HL-60 (cell line): ENCODE data around the gene FAM32A.
A peak's percentile ranks its signal among the peaks of the same experiment; 100 is the strongest.

ENCODE experiments used
- DNase-seq, 2 experiments: peaks; one replicate each; pipeline ENCODE4 v3.0.0-alpha.2; 2010 to 2020; ENCODE audit warnings: low read depth in 1 of 2, low spot score in 1 of 2
- H3K27ac ChIP-seq: fragments of 250-450 bp; sonication (Bioruptor Pico); replicated peaks from 2 replicates; pipeline ENCODE4 v1.5.1; 2020; ENCODE audit warnings: mild to moderate bottlenecking, moderate library complexity
- H3K27me3 ChIP-seq: fragments of 250-450 bp; sonication (Bioruptor Pico); 2 replicates; pipeline ENCODE4 v1.5.1; 2021; ENCODE audit warnings: mild to moderate bottlenecking, moderate library complexity; ENCODE audit not compliant: insufficient read depth, poor library complexity, severe bottlenecking
- H3K4me3 ChIP-seq: replicated peaks from 2 replicates; pipeline ENCODE4 v1.5.1; 2011; ENCODE audit warnings: mild to moderate bottlenecking, control low read depth, low read length; ENCODE audit not compliant: insufficient read depth
- GABPA ChIP-seq: IDR thresholded peaks from 2 replicates; pipeline ENCODE4 v1.6.1; 2012; ENCODE audit warnings: low read depth
- POLR2AphosphoS5 ChIP-seq: IDR thresholded peaks from 2 replicates; pipeline ENCODE4 v1.6.1; 2012; ENCODE audit warnings: low read depth
- SPI1 ChIP-seq: IDR thresholded peaks from 2 replicates; pipeline ENCODE4 v1.6.1; 2012; ENCODE audit warnings: low read depth, mild to moderate bottlenecking, borderline replicate concordance
- TF ChIP-seq, protein P1 (sequence below): IDR thresholded peaks from one replicate; pipeline ENCODE4 v1.5.1; 2011; ENCODE audit warnings: low read length, control low read depth, inconsistent platforms; ENCODE audit not compliant: insufficient read depth
- TF ChIP-seq, protein P2 (sequence below): IDR thresholded peaks from 2 replicates; pipeline ENCODE4 v1.6.1; 2012; ENCODE audit warnings: low read depth; ENCODE audit not compliant: insufficient replicate concordance

FAM32A gene

DNA sequence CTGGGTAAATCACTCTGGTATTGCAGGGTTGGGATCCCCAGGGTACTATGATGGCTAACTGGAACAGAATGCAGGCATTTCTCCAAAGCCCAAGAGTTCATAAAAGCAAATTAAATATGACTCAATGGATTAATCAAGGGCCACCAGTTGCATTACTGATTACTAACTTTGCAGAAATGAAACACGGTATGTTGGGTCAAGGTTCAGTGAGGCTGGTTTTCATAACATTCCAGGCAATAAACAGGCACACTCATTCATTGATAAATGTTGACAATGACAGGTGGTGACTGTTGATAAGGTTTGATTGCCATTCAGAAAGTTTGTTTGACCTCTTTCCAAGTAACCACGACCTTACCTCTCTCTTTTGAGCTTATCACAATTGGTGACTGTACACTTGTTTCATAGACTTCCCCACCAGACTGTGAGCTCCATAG is 12.0 kb downstream of the FAM32A start:
- Histone ChIP-seq H3K27me3 (no peaks in the 10 kb centered on the region), H3K27ac (peak overlapping the region; percentile 91), H3K4me3 (peak overlapping the region; percentile 99)
- no peak for TF ChIP-seq POLR2AphosphoS5
- TF ChIP-seq, protein P1, sequence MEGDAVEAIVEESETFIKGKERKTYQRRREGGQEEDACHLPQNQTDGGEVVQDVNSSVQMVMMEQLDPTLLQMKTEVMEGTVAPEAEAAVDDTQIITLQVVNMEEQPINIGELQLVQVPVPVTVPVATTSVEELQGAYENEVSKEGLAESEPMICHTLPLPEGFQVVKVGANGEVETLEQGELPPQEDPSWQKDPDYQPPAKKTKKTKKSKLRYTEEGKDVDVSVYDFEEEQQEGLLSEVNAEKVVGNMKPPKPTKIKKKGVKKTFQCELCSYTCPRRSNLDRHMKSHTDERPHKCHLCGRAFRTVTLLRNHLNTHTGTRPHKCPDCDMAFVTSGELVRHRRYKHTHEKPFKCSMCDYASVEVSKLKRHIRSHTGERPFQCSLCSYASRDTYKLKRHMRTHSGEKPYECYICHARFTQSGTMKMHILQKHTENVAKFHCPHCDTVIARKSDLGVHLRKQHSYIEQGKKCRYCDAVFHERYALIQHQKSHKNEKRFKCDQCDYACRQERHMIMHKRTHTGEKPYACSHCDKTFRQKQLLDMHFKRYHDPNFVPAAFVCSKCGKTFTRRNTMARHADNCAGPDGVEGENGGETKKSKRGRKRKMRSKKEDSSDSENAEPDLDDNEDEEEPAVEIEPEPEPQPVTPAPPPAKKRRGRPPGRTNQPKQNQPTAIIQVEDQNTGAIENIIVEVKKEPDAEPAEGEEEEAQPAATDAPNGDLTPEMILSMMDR: no peak
- TF ChIP-seq SPI1: no peak
- TF ChIP-seq GABPA: no peak
- TF ChIP-seq, protein P2, sequence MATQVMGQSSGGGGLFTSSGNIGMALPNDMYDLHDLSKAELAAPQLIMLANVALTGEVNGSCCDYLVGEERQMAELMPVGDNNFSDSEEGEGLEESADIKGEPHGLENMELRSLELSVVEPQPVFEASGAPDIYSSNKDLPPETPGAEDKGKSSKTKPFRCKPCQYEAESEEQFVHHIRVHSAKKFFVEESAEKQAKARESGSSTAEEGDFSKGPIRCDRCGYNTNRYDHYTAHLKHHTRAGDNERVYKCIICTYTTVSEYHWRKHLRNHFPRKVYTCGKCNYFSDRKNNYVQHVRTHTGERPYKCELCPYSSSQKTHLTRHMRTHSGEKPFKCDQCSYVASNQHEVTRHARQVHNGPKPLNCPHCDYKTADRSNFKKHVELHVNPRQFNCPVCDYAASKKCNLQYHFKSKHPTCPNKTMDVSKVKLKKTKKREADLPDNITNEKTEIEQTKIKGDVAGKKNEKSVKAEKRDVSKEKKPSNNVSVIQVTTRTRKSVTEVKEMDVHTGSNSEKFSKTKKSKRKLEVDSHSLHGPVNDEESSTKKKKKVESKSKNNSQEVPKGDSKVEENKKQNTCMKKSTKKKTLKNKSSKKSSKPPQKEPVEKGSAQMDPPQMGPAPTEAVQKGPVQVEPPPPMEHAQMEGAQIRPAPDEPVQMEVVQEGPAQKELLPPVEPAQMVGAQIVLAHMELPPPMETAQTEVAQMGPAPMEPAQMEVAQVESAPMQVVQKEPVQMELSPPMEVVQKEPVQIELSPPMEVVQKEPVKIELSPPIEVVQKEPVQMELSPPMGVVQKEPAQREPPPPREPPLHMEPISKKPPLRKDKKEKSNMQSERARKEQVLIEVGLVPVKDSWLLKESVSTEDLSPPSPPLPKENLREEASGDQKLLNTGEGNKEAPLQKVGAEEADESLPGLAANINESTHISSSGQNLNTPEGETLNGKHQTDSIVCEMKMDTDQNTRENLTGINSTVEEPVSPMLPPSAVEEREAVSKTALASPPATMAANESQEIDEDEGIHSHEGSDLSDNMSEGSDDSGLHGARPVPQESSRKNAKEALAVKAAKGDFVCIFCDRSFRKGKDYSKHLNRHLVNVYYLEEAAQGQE: no peak
- DNase-seq: no peak

DNA sequence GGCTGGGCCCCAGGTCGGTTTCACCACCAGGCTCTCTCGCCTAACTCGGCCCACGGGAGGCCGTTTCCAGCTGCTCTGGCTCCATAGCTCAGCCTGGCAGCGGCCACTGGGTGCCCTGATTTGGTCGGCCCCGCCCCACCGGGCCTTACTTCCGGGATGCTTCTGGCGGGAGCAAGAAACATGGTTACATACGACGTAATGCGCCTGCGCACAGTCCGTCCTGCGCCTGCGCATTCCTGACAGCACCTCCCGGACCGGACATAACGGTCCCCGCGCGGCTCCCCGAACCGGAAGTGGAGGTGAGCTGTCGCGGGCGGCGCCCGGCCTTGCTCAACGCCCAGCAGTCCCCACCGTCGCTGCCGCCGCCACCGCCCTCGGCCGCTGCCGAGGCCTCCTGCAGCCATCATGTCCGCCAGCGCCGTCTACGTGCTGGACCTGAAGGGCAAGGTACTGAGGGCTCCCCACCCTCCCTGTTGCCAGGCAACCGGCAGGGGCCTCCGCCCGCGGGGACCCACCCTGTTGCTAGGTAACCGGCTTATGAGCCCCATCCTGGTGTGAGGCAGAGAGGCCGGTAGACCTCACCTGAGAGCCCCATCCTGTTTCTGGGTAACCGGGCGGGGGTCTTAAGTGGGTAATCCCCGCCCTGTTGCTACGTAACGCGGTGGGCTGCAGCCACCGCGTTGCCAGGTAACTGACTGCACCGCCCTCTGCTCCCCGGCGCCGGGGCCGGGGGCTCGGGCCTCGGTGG is 12.6 kb downstream of the FAM32A start, which contains the start of gene AP1M1:
Gene AP1M1 (plus strand): TSS at position 290 of the 748 bp plus-strand sequence. CDS start 116 bp downstream, at position 406.
- peak; percentile 64 for TF ChIP-seq POLR2AphosphoS5
- TF ChIP-seq, protein P1: no peak
- TF ChIP-seq GABPA: peak; percentile 86
- TF ChIP-seq, protein P2: no peak
- no peak for TF ChIP-seq SPI1
- no peaks in the 10 kb centered on the region for H3K27me3 ChIP-seq
- peak within 1 kb of the TSS; percentile 99 for H3K4me3 ChIP-seq
- peak within 1 kb of the TSS; percentile 91 for H3K27ac ChIP-seq
- peak; percentile 98 to 99 for DNase-seq

DNA sequence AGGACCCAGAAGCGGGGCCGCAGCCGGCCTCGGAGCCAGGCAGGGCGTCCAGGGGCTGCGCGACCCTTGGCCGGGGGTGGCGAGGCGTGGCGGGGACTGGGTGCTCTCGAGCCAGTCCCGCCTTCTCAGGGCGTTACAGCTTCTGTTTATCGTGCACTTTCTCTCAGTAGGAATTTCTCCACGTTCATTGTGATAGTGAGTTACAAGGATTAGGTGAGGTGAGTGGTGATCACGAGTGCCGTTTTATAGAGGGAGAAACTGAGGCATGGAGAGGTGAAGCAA is 13.1 kb downstream of the FAM32A start:
- DNase-seq: no peak
- Histone ChIP-seq H3K4me3 (peak overlapping the region; percentile 99), H3K27me3 (no peaks in the 10 kb centered on the region), H3K27ac (peak overlapping the region; percentile 91)
- TF ChIP-seq, protein P2: no peak
- TF ChIP-seq GABPA (no peak), POLR2AphosphoS5 (no peak), SPI1 (no peak)
- TF ChIP-seq, protein P1: no peak
